SK-N-SH (cell line): ENCODE data around the gene S100A13. TPM values are rescaled to one million over a fixed set of nuclear protein-coding genes. Genes with fewer than 3 reads are reported as not detected.

Source experiments
- CTCF ChIA-PET: fragments of 300-600, 350-600 bp; formaldehyde crosslinking; extraction: SDS; loops from one replicate; lab custom pipeline; 2021; lab: Yijun Ruan, JAX
- POLR2A ChIA-PET: fragments of 350-600 bp; sonication (Branson Sonifier 250); formaldehyde crosslinking; extraction: SDS; loops from one replicate; lab custom pipeline; 2020; ENCODE audit warnings: antibody characterized with exemption, inconsistent platforms; lab: Yijun Ruan, JAX
- DNase-seq: peaks from one replicate; pipeline ENCODE4 v3.0.0; 2012
- H2AFZ ChIP-seq: fragments of 200-600 bp; sonication (generic); 2 replicates; pipeline ENCODE4 v1.8.1; 2016; ENCODE audit warnings: antibody characterized with exemption, mild to moderate bottlenecking, low read depth
- H3F3A ChIP-seq: fragments of 200-600 bp; sonication (generic); replicated peaks from 2 replicates; pipeline ENCODE3; 2016; ENCODE audit warnings: antibody characterized with exemption, mild to moderate bottlenecking; ENCODE audit not compliant: insufficient read depth
- H3K27ac ChIP-seq, 2 experiments: fragments of 200-500 bp in 1 of 2; fragments of 200-600 bp in 1 of 2; sonication (Bioruptor generic) in 1 of 2; sonication (generic), shearing (Covaris generic) in 1 of 2; 2 replicates each; pipeline versions ENCODE4 v1.5.1 to v1.6.1; 2014 to 2016; ENCODE audit warnings: low read depth in 2 of 2, inconsistent platforms in 1 of 2, low read length in 1 of 2, mild to moderate bottlenecking in 1 of 2, mixed read lengths in 1 of 2
- H3K27me3 ChIP-seq: fragments of 200-600 bp; sonication (generic), shearing (Covaris generic); 2 replicates; pipeline ENCODE4 v1.6.1; 2016; ENCODE audit warnings: mixed run types; ENCODE audit not compliant: insufficient read depth
- H3K36me3 ChIP-seq, 2 experiments: fragments of 200-500 bp in 1 of 2; fragments of 200-600 bp in 1 of 2; sonication (Bioruptor generic) in 1 of 2; sonication (generic) in 1 of 2; replicated peaks in 1 of 2; 2 replicates each; pipeline versions ENCODE3 to v1.5.1; 2014 to 2016; ENCODE audit warnings: low read length in 1 of 2, mild to moderate bottlenecking in 1 of 2; ENCODE audit not compliant: insufficient read depth in 2 of 2, control insufficient read depth in 1 of 2
- H3K4me1 ChIP-seq, 2 experiments: fragments of 200-500 bp in 1 of 2; fragments of 200-600 bp in 1 of 2; sonication (Bioruptor generic) in 1 of 2; sonication (generic), shearing (Covaris generic) in 1 of 2; 2 replicates each; pipeline versions ENCODE4 v1.5.1 to v1.6.1; 2014 to 2016; ENCODE audit warnings: low read depth in 1 of 2, low read length in 1 of 2, mixed run types in 1 of 2; ENCODE audit not compliant: insufficient read depth in 2 of 2, control insufficient read depth in 1 of 2
- H3K4me2 ChIP-seq: fragments of 200-600 bp; sonication (generic), shearing (Covaris generic); 2 replicates; pipeline ENCODE4 v1.6.1; 2017; ENCODE audit warnings: mixed run types
- H3K4me3 ChIP-seq, 2 experiments: fragments of 200-500 bp in 1 of 2; fragments of 200-600 bp in 1 of 2; sonication (Bioruptor generic) in 1 of 2; sonication (generic), shearing (Covaris generic) in 1 of 2; 2 replicates each; pipeline versions ENCODE4 v1.5.1 to v1.8.1; 2014 to 2016; ENCODE audit warnings: low read depth in 2 of 2, inconsistent platforms in 1 of 2, low read length in 1 of 2, mild to moderate bottlenecking in 1 of 2, mixed read lengths in 1 of 2, moderate library complexity in 1 of 2
- H3K79me2 ChIP-seq: fragments of 200-600 bp; sonication (generic); 2 replicates; pipeline ENCODE4 v1.8.1; 2017; ENCODE audit warnings: mild to moderate bottlenecking; ENCODE audit not compliant: insufficient read depth
- H3K9ac ChIP-seq: fragments of 200-600 bp; sonication (generic); 2 replicates; pipeline ENCODE4 v1.6.1; 2017; ENCODE audit warnings: mixed run types
- H3K9me2 ChIP-seq: fragments of 200-600 bp; sonication (generic); 2 replicates; pipeline ENCODE4 v1.6.1; 2017; ENCODE audit warnings: mixed run types
- H3K9me3 ChIP-seq: fragments of 200-600 bp; sonication (generic); 2 replicates; pipeline ENCODE4 v1.6.1; 2017; ENCODE audit warnings: mixed run types, mild to moderate bottlenecking, moderate library complexity
- H4K20me1 ChIP-seq: fragments of 200-600 bp; sonication (generic); 2 replicates; pipeline ENCODE4 v1.6.1; 2017; ENCODE audit warnings: mild to moderate bottlenecking, mixed run types; ENCODE audit not compliant: insufficient read depth
- EP300 ChIP-seq, 2 experiments: IDR thresholded peaks; 2 replicates each; pipeline versions ENCODE4 v1.4.0 to v1.6.1; 2012; ENCODE audit warnings: borderline replicate concordance in 1 of 2, low read depth in 1 of 2, low read length in 1 of 2
- EZH2phosphoT487 ChIP-seq: fragments of 200-600 bp; sonication (generic); IDR thresholded peaks from 2 replicates; pipeline ENCODE4 v1.6.1; 2017; ENCODE audit warnings: low read depth, mixed run types, mild to moderate bottlenecking, antibody characterized with exemption, moderate library complexity, borderline replicate concordance
- GABPA ChIP-seq: IDR thresholded peaks from 2 replicates; pipeline ENCODE4 v1.4.0; 2012; ENCODE audit warnings: low read depth, mild to moderate bottlenecking
- SIN3A ChIP-seq: IDR thresholded peaks from 2 replicates; pipeline ENCODE4 v1.6.1; 2012; ENCODE audit warnings: low read depth, mild to moderate bottlenecking, low read length, moderate library complexity, borderline replicate concordance
- YY1 ChIP-seq: IDR thresholded peaks from 2 replicates; pipeline ENCODE4 v1.4.0; 2012; ENCODE audit warnings: low read depth, mild to moderate bottlenecking
- WGBS: methylation state at CpG from one replicate; pipeline ENCODE4 v1.1.6; 2017; ENCODE audit warnings: low lambda C conversion rate; 5-methylcytosine and 5-hydroxymethylcytosine counted together
- polyA plus RNA-seq, 3 experiments: library from polyadenylated mRNA; depleted of rRNA; stranded (reverse); fragments of >200 nt; gene quantifications; 2 replicates each; pipeline ENCODE4 v1.2.3, GENCODE V29; 2012
- TF ChIP-seq, protein P1 (sequence below): fragments of 150-350 bp; IDR thresholded peaks from 2 replicates; pipeline ENCODE4 v1.6.1; 2017; ENCODE audit warnings: antibody characterized with exemption, low read length, low read depth, borderline replicate concordance
- TF ChIP-seq, protein P2 (sequence below): IDR thresholded peaks from 2 replicates; pipeline ENCODE4; 2012
- TF ChIP-seq, protein P3 (sequence below): IDR thresholded peaks from 2 replicates; pipeline ENCODE4 v1.4.0; 2012; ENCODE audit warnings: low read depth

S100A13 gene
- polyA plus RNA-seq, 1 of the 3 experiments (the other 2 are of a cell fraction), result 12.3 TPM

DNA sequence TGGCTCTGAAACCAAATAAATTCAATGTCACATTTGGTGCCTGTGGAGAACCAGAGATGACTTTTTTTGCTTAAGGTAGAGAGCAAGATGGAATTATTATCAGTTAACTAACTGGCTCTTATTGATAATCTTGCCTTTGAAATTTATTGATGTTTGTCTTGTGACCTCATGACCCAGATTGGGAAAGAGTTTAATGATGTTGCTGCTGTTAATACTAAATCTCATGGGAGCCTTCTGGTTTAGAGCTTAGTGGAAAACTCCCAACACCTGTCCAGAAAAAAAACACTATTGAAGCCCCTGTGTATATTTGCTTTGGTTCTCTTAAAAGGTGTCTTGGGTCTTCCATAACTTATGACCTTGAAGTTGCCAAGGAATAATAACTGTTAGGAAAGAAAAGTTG, 16.5 kb upstream of the S100A13 start:
- Histone ChIP-seq H3F3A (peaks cover 35% of the 10 kb centered on the region), H3K9ac (no peak overlapping the region), H3K9me3 (no peaks in the 10 kb centered on the region), H4K20me1 (no peaks in the 10 kb centered on the region), H2AFZ (no peak overlapping the region), H3K27me3 (no peaks in the 10 kb centered on the region), H3K36me3 (peaks cover 66 to 75% of the 10 kb centered on the region in 2 experiments), H3K4me2 (no peak overlapping the region), H3K27ac (no peak overlapping the region), H3K9me2 (no peaks in the 10 kb centered on the region), H3K4me1 (no peaks in the 10 kb centered on the region), H3K79me2 (peaks cover 44% of the 10 kb centered on the region), H3K4me3 (no peak overlapping the region)
- CTCF ChIA-PET, result interaction anchor here (0.8 to 2.0 kb wide), 4 partner anchors 10 to 133 kb away, joined by 3 to 16 read pairs (median 4); partner anchors contain the start of genes CHTOP and SNAPIN
- TF ChIP-seq EZH2phosphoT487 (no peak), YY1 (no peak), SIN3A (no peak)
- TF ChIP-seq, protein P1, sequence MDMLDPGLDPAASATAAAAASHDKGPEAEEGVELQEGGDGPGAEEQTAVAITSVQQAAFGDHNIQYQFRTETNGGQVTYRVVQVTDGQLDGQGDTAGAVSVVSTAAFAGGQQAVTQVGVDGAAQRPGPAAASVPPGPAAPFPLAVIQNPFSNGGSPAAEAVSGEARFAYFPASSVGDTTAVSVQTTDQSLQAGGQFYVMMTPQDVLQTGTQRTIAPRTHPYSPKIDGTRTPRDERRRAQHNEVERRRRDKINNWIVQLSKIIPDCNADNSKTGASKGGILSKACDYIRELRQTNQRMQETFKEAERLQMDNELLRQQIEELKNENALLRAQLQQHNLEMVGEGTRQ, result no peak
- TF ChIP-seq, protein P2, sequence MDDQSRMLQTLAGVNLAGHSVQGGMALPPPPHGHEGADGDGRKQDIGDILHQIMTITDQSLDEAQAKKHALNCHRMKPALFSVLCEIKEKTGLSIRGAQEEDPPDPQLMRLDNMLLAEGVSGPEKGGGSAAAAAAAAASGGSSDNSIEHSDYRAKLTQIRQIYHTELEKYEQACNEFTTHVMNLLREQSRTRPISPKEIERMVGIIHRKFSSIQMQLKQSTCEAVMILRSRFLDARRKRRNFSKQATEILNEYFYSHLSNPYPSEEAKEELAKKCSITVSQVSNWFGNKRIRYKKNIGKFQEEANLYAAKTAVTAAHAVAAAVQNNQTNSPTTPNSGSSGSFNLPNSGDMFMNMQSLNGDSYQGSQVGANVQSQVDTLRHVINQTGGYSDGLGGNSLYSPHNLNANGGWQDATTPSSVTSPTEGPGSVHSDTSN, result no peak
- TF ChIP-seq, protein P3, sequence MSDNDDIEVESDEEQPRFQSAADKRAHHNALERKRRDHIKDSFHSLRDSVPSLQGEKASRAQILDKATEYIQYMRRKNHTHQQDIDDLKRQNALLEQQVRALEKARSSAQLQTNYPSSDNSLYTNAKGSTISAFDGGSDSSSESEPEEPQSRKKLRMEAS, result no peak
- POLR2A ChIA-PET, result interaction anchor here (6.4 kb wide), 1 partner anchor 9 kb away, joined by 32 read pairs; the partner anchor contains the start of gene CHTOP
- DNase-seq, result no peak

DNA sequence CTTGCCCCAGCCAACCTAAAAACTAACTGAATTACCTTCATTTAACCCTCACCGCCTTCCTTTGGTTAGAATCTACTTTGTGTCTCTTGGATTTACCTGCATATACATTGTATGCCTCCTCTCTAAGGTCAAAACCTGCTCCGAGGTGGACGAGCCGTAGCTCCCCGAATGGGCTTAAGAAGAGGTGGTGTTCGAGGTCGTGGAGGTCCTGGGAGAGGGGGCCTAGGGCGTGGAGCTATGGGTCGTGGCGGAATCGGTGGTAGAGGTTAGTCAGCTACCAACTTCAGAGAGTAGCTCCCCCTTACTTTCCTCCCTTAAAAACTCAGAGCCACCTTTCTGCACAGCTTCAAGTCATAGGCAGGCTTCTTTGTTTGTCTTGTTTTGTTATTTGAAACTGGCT, 15.8 kb upstream of the S100A13 start:
- no peak for TF ChIP-seq EP300 (IDR thresholded peaks at IDR 0.05; ENCODE audit: borderline replicate concordance in 1 of 2, low read depth in 1 of 2, low read length in 1 of 2)
- Histone ChIP-seq H3K79me2 (peaks cover 51% of the 10 kb centered on the region), H3K4me1 (no peaks in the 10 kb centered on the region), H3K9me2 (no peaks in the 10 kb centered on the region), H3K9ac (no peak overlapping the region), H3F3A (peaks cover 35% of the 10 kb centered on the region), H4K20me1 (no peaks in the 10 kb centered on the region), H3K27me3 (no peaks in the 10 kb centered on the region), H3K4me2 (no peak overlapping the region), H3K4me3 (no peak overlapping the region), H3K9me3 (no peaks in the 10 kb centered on the region), H3K36me3 (peaks cover 73 to 82% of the 10 kb centered on the region in 2 experiments), H3K27ac (no peak overlapping the region), H2AFZ (no peak overlapping the region)
- CTCF ChIA-PET, result interaction anchor here (1.0 to 2.0 kb wide), 3 partner anchors 9 to 132 kb away, joined by 3 to 16 read pairs (median 4); partner anchors contain the start of genes CHTOP and SNAPIN
- WGBS, result 98% methylated on average over 11 of the region's 11 CpGs
- no peak for DNase-seq
- POLR2A ChIA-PET, result no interaction called here

DNA sequence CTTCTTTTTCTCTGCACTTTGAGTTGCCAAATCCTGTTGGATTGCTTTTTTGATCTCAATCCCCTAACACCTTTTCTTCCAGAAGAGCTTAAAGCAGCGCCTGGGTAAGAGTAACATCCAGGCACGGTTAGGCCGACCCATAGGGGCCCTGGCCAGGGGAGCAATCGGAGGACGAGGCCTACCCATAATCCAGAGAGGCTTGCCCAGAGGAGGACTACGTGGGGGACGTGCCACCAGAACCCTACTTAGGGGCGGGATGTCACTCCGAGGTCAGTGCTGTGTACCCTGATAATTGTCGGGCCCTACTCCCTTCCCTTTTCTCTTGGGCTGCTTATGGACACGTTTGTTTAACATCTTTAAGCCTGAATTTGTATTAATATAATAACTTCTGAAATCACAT, 14.9 kb upstream of the S100A13 start:
- ChIA-PET CTCF (no interaction called here), POLR2A (no interaction called here)
- H3K9ac ChIP-seq, result no peak overlapping the region
- no peak for TF ChIP-seq GABPA
- H3K27ac ChIP-seq, result no peak overlapping the region
- peaks cover 36% of the 10 kb centered on the region for H3F3A ChIP-seq
- peaks cover 60% of the 10 kb centered on the region for H3K79me2 ChIP-seq
- H3K9me2 ChIP-seq, result no peaks in the 10 kb centered on the region
- no peak for DNase-seq
- H3K27me3 ChIP-seq, result no peaks in the 10 kb centered on the region
- H3K4me3 ChIP-seq, result no peak overlapping the region
- peaks cover 82 to 92% of the 10 kb centered on the region in 2 experiments for H3K36me3 ChIP-seq
- H3K4me1 ChIP-seq, result no peaks in the 10 kb centered on the region
- no peak overlapping the region for H2AFZ ChIP-seq
- H3K4me2 ChIP-seq, result no peak overlapping the region
- no peaks in the 10 kb centered on the region for H3K9me3 ChIP-seq
- WGBS, result 92% methylated on average over 11 of the region's 11 CpGs
- no peaks in the 10 kb centered on the region for H4K20me1 ChIP-seq
